H1 (cell line): ENCODE results near the gene TAMM41. TPM values are rescaled to one million over a fixed set of nuclear protein-coding genes. Genes with fewer than 3 reads are reported as not detected.

Experiments used
- BRCA1 ChIP-seq: IDR thresholded peaks from 2 replicates; pipeline ENCODE4 v1.6.1; 2012; ENCODE audit warnings: low read depth, low read length, improper control_type of control experiment
- CTCF ChIP-seq, 3 experiments: IDR thresholded peaks; 1 replicate in 2 of 3; 2 replicates in 1 of 3; pipeline versions ENCODE4 v1.5.1 to v1.6.1; 2011; ENCODE audit warnings: low read length in 3 of 3, mild to moderate bottlenecking in 3 of 3, inconsistent platforms in 2 of 3, low read depth in 1 of 3, moderate library complexity in 1 of 3; ENCODE audit not compliant: insufficient read depth in 1 of 3; ENCODE audit errors: control extremely low read depth in 1 of 3
- E2F6 ChIP-seq: IDR thresholded peaks from 2 replicates; pipeline ENCODE4 v1.6.1; 2012; ENCODE audit warnings: inconsistent platforms
- EP300 ChIP-seq, 2 experiments: IDR thresholded peaks; 1 replicate in 1 of 2; 2 replicates in 1 of 2; pipeline ENCODE4 v1.6.1; 2011 to 2012; ENCODE audit warnings: low read depth in 2 of 2, low read length in 2 of 2, mild to moderate bottlenecking in 2 of 2, borderline replicate concordance in 1 of 2, inconsistent platforms in 1 of 2, moderate library complexity in 1 of 2
- EZH2 ChIP-seq: fragments of 200-600 bp; sonication (generic); IDR thresholded peaks from 2 replicates; pipeline ENCODE4 v1.7.1; 2012; ENCODE audit warnings: low read depth, mild to moderate bottlenecking, moderate library complexity, low read length, inconsistent platforms; ENCODE audit not compliant: severe bottlenecking
- SIX5 ChIP-seq: IDR thresholded peaks from 2 replicates; pipeline ENCODE4 v1.6.1; 2011; ENCODE audit warnings: mild to moderate bottlenecking, low read depth, low read length
- polyA plus RNA-seq, 7 experiments: library from polyadenylated mRNA; depleted of rRNA in 3 of 7; stranded (reverse) in 5 of 7; unstranded in 2 of 7; fragments of >200 nt in 5 of 7; fragments of 200-250 nt in 2 of 7; gene quantifications; 1 replicate in 5 of 7; 2 replicates in 1 of 7; 4 replicates in 1 of 7; pipeline versions ENCODE4 v1.2.1 to v1.2.3, GENCODE V29; 2011 to 2013; ENCODE audit warnings: missing spikeins in 2 of 7, mixed read lengths in 2 of 7
- total RNA-seq: library from RNA; stranded (reverse); fragmentation: NEBNext Ultra II Directional; extraction: Animal tissue kit (Norgen Biotek cat#: 25700); gene quantifications from 2 replicates; pipeline ENCODE4 v1.2.1, GENCODE V29; 2021
- TF ChIP-seq, protein P1 (sequence below): fragments of 300-600 bp; sonication (generic); IDR thresholded peaks from 2 replicates; pipeline ENCODE4 v1.7.1; 2012; ENCODE audit warnings: low read length, moderate library complexity, mild to moderate bottlenecking, inconsistent platforms; ENCODE audit not compliant: insufficient replicate concordance
- TF ChIP-seq, protein P2 (sequence below): IDR thresholded peaks from 2 replicates; pipeline ENCODE4 v1.6.1; 2012; ENCODE audit warnings: inconsistent platforms

TAMM41 gene
- total and polyA plus RNA-seq, 2 of the 8 experiments (the other 6 are each of a cell fraction or from before 2014, with no cell fraction given), result 16.9 to 22.5 TPM

DNA sequence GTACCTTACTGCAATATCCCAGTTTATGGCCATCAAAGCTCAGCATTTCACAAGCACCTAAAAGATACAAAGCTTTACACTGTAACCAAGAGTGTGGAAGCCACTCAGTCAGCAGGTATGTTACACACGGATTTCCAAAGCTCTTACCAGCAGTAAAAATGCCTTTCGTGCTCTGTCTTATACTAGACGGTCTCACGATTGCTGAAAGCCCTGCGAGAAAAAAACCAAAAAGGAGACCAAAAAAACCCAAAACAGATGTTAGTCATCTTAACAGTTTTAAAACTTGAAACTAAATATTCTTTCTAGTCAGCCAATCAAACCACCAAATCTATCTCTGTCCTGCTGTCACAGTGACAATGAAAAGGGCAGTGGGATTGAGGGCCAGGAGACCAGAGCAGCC lies 39.0 kb downstream of the TAMM41 start (continued):
- TF ChIP-seq, protein P1, sequence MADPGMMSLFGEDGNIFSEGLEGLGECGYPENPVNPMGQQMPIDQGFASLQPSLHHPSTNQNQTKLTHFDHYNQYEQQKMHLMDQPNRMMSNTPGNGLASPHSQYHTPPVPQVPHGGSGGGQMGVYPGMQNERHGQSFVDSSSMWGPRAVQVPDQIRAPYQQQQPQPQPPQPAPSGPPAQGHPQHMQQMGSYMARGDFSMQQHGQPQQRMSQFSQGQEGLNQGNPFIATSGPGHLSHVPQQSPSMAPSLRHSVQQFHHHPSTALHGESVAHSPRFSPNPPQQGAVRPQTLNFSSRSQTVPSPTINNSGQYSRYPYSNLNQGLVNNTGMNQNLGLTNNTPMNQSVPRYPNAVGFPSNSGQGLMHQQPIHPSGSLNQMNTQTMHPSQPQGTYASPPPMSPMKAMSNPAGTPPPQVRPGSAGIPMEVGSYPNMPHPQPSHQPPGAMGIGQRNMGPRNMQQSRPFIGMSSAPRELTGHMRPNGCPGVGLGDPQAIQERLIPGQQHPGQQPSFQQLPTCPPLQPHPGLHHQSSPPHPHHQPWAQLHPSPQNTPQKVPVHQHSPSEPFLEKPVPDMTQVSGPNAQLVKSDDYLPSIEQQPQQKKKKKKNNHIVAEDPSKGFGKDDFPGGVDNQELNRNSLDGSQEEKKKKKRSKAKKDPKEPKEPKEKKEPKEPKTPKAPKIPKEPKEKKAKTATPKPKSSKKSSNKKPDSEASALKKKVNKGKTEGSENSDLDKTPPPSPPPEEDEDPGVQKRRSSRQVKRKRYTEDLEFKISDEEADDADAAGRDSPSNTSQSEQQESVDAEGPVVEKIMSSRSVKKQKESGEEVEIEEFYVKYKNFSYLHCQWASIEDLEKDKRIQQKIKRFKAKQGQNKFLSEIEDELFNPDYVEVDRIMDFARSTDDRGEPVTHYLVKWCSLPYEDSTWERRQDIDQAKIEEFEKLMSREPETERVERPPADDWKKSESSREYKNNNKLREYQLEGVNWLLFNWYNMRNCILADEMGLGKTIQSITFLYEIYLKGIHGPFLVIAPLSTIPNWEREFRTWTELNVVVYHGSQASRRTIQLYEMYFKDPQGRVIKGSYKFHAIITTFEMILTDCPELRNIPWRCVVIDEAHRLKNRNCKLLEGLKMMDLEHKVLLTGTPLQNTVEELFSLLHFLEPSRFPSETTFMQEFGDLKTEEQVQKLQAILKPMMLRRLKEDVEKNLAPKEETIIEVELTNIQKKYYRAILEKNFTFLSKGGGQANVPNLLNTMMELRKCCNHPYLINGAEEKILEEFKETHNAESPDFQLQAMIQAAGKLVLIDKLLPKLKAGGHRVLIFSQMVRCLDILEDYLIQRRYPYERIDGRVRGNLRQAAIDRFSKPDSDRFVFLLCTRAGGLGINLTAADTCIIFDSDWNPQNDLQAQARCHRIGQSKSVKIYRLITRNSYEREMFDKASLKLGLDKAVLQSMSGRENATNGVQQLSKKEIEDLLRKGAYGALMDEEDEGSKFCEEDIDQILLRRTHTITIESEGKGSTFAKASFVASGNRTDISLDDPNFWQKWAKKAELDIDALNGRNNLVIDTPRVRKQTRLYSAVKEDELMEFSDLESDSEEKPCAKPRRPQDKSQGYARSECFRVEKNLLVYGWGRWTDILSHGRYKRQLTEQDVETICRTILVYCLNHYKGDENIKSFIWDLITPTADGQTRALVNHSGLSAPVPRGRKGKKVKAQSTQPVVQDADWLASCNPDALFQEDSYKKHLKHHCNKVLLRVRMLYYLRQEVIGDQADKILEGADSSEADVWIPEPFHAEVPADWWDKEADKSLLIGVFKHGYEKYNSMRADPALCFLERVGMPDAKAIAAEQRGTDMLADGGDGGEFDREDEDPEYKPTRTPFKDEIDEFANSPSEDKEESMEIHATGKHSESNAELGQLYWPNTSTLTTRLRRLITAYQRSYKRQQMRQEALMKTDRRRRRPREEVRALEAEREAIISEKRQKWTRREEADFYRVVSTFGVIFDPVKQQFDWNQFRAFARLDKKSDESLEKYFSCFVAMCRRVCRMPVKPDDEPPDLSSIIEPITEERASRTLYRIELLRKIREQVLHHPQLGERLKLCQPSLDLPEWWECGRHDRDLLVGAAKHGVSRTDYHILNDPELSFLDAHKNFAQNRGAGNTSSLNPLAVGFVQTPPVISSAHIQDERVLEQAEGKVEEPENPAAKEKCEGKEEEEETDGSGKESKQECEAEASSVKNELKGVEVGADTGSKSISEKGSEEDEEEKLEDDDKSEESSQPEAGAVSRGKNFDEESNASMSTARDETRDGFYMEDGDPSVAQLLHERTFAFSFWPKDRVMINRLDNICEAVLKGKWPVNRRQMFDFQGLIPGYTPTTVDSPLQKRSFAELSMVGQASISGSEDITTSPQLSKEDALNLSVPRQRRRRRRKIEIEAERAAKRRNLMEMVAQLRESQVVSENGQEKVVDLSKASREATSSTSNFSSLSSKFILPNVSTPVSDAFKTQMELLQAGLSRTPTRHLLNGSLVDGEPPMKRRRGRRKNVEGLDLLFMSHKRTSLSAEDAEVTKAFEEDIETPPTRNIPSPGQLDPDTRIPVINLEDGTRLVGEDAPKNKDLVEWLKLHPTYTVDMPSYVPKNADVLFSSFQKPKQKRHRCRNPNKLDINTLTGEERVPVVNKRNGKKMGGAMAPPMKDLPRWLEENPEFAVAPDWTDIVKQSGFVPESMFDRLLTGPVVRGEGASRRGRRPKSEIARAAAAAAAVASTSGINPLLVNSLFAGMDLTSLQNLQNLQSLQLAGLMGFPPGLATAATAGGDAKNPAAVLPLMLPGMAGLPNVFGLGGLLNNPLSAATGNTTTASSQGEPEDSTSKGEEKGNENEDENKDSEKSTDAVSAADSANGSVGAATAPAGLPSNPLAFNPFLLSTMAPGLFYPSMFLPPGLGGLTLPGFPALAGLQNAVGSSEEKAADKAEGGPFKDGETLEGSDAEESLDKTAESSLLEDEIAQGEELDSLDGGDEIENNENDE, result no peak
- TF ChIP-seq EP300 (IDR thresholded peaks at IDR 0.05; ENCODE audit: borderline replicate concordance in 1 of 2, low read depth in 2 of 2, low read length in 2 of 2), result no peak
- no peak for TF ChIP-seq E2F6
- TF ChIP-seq BRCA1, result no peak
- TF ChIP-seq SIX5, result no peak
- no peak for TF ChIP-seq EZH2
- TF ChIP-seq CTCF (IDR thresholded peaks at IDR 0.05; ENCODE audit: control extremely low read depth in 1 of 3, insufficient read depth in 1 of 3, low read depth in 1 of 3, low read length in 3 of 3), result no peak
- TF ChIP-seq, protein P2, sequence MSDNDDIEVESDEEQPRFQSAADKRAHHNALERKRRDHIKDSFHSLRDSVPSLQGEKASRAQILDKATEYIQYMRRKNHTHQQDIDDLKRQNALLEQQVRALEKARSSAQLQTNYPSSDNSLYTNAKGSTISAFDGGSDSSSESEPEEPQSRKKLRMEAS, result no peak
